Measurements from ENCODE around the gene RSBN1L.

The RSBN1L gene

DNA sequence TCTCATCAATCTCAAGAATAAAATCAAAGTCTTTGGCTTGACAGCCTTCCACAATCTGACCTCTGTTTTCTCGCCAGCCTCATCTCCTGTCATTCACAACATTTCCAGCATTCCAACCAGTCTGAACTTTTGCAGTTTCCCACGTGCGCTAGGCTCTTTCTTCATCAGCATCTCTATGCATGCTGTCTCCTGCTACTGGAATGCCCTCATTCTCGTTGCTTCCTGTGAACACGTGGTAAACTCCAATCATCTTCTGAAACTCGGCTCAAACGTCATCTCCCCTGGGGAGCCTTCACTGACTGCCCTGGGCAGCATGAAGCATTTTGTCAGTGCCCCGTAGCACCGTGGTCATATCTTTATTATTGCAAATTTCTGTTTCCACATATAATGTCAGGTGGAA is 12.2 kb upstream of the RSBN1L start:
- Histone ChIP-seq H3K9ac (no peak overlapping the region), H3K4me3 (IDR thresholded peaks at IDR 0.05; ENCODE audit: insufficient read depth, low read depth, low read length) (no peak overlapping the region), H2AFZ (ENCODE audit: low read depth) (no peak overlapping the region), H3K36me3 (ENCODE audit: insufficient read depth) (0 out of 2 replicates have a peak, but pooled peaks cover 8% of the 10 kb centered on the region), H4K20me1 (ENCODE audit: insufficient read depth) (no peaks in the 10 kb centered on the region), H3K4me2 (no peak overlapping the region), H3K79me2 (ENCODE audit: insufficient read depth, low read depth) (no peaks in the 10 kb centered on the region; the same call in 1 of the 2 replicates), H3K27me3 (ENCODE audit: insufficient read depth, low read depth) (no peaks in the 10 kb centered on the region), H3K4me1 (ENCODE audit: low read depth, poor library complexity, severe bottlenecking) (peaks cover 15% of the 10 kb centered on the region), H3K27ac (no peak overlapping the region)
- TF ChIP-seq, protein P1, sequence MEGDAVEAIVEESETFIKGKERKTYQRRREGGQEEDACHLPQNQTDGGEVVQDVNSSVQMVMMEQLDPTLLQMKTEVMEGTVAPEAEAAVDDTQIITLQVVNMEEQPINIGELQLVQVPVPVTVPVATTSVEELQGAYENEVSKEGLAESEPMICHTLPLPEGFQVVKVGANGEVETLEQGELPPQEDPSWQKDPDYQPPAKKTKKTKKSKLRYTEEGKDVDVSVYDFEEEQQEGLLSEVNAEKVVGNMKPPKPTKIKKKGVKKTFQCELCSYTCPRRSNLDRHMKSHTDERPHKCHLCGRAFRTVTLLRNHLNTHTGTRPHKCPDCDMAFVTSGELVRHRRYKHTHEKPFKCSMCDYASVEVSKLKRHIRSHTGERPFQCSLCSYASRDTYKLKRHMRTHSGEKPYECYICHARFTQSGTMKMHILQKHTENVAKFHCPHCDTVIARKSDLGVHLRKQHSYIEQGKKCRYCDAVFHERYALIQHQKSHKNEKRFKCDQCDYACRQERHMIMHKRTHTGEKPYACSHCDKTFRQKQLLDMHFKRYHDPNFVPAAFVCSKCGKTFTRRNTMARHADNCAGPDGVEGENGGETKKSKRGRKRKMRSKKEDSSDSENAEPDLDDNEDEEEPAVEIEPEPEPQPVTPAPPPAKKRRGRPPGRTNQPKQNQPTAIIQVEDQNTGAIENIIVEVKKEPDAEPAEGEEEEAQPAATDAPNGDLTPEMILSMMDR (conservative IDR thresholded peaks at IDR 0.05; ENCODE audit: low read depth, low read length): no peak

- Histone ChIP-seq H3K79me2 (ENCODE audit: insufficient read depth, low read depth) (no peaks in the 10 kb centered on the region; the same call in 1 of the 2 replicates), H3K4me3 (IDR thresholded peaks at IDR 0.05; ENCODE audit: insufficient read depth, low read depth, low read length) (no peak overlapping the region), H3K4me2 (no peak overlapping the region), H4K20me1 (ENCODE audit: insufficient read depth) (no peaks in the 10 kb centered on the region), H3K36me3 (ENCODE audit: insufficient read depth) (0 out of 2 replicates have a peak, but pooled peaks cover 8% of the 10 kb centered on the region), H3K27ac (no peak overlapping the region), H3K4me1 (ENCODE audit: low read depth, poor library complexity, severe bottlenecking) (peaks cover 15% of the 10 kb centered on the region), H3K9ac (no peak overlapping the region), H3K27me3 (ENCODE audit: insufficient read depth, low read depth) (no peaks in the 10 kb centered on the region), H2AFZ (ENCODE audit: low read depth) (no peak overlapping the region)
- TF ChIP-seq, protein P1 (conservative IDR thresholded peaks at IDR 0.05; ENCODE audit: low read depth, low read length): no peak
Measured at GRCh38 chr7:77685233-77685632, 11.0 kb upstream of the RSBN1L start.

DNA sequence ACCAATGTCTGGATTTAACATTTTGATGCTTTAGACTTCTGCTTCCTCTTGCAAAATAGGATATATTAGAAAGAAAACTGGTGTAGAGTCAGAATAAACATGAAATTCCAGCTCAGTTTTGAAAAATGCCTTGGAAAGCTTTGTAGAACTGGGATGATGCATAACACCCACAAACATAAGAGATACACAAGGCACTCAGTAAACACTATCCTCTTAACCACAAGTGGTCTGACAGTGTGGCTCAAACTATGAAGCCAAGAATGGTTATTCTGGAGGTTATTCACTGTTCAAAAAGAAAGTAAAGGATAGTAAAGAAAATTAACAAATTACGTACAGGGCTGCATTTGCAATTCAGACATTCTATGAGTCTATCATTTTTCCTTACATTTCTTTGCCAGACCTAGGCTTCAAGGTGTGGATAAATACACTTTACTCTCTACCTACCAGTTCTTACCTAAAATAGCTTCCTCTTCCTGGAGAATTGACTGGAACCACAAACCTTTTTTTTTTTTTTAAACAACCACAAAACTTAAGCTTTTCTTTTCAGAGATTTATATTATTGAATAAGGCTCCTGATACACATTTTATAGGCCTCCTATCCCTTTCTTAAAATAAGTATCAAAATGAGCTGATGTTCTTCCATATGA is 9.0 kb upstream of the RSBN1L start:
- no peaks in the 10 kb centered on the region for H3K27me3 ChIP-seq (ENCODE audit: insufficient read depth, low read depth)
- H3K9ac ChIP-seq: no peak overlapping the region
- 0 out of 2 replicates have a peak, but pooled peaks cover 8% of the 10 kb centered on the region for H3K36me3 ChIP-seq (ENCODE audit: insufficient read depth)
- H3K4me1 ChIP-seq (ENCODE audit: low read depth, poor library complexity, severe bottlenecking): peaks cover 15% of the 10 kb centered on the region
- H2AFZ ChIP-seq (ENCODE audit: low read depth): no peak overlapping the region
- H3K79me2 ChIP-seq (ENCODE audit: insufficient read depth, low read depth): peaks cover 2% of the 10 kb centered on the region; the same call in 1 of the 2 replicates
- H4K20me1 ChIP-seq (ENCODE audit: insufficient read depth): no peaks in the 10 kb centered on the region
- no peak overlapping the region for H3K27ac ChIP-seq
- H3K4me2 ChIP-seq: no peak overlapping the region
- no peak overlapping the region for H3K4me3 ChIP-seq (IDR thresholded peaks at IDR 0.05; ENCODE audit: insufficient read depth, low read depth, low read length)
- TF ChIP-seq, protein P1 (conservative IDR thresholded peaks at IDR 0.05; ENCODE audit: low read depth, low read length): no peak

DNA sequence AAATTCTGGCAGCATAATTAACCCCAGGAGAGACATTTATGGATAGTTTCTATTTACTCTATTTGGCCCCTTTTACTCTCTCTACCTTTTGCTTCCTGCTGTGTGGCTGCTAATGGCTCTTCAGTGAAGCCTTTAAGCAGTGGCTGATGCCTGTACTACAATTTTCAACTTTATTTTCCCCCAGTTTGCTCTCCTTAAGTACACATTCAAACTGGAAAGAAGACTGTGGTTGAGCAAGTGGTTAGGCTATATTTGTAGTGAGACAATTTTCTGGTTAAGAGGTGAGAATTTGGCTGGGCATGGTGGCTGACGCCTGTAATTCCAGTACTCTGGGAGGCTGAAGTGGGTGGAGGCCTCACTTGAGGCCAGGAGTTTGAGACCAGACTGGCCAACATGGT is 8.5 kb upstream of the RSBN1L start:
- H3K79me2 ChIP-seq (ENCODE audit: insufficient read depth, low read depth): peaks cover 3% of the 10 kb centered on the region; the same call in 1 of the 2 replicates
- TF ChIP-seq, protein P1 (conservative IDR thresholded peaks at IDR 0.05; ENCODE audit: low read depth, low read length): no peak
- no peak overlapping the region; the same call in 1 of the 2 replicates for H3K27ac ChIP-seq
- peaks cover 15% of the 10 kb centered on the region for H3K4me1 ChIP-seq (ENCODE audit: low read depth, poor library complexity, severe bottlenecking)
- H4K20me1 ChIP-seq (ENCODE audit: insufficient read depth): no peaks in the 10 kb centered on the region
- no peak overlapping the region for H3K4me3 ChIP-seq (IDR thresholded peaks at IDR 0.05; ENCODE audit: insufficient read depth, low read depth, low read length)
- 0 out of 2 replicates have a peak, but pooled peaks cover 3% of the 10 kb centered on the region for H3K36me3 ChIP-seq (ENCODE audit: insufficient read depth)
- no peak overlapping the region for H3K4me2 ChIP-seq
- H2AFZ ChIP-seq (ENCODE audit: low read depth): no peak overlapping the region
- H3K9ac ChIP-seq: no peak overlapping the region
- H3K27me3 ChIP-seq (ENCODE audit: insufficient read depth, low read depth): no peaks in the 10 kb centered on the region

Measured in KMS-11 (cell line).